NCI-H82 (cell line): ENCODE measurements around the gene COMMD2.

Experiments
- DNase-seq: peaks from one replicate; lab custom pipeline; 2025; lab: John Stamatoyannopoulos, UW

The COMMD2 gene

DNA sequence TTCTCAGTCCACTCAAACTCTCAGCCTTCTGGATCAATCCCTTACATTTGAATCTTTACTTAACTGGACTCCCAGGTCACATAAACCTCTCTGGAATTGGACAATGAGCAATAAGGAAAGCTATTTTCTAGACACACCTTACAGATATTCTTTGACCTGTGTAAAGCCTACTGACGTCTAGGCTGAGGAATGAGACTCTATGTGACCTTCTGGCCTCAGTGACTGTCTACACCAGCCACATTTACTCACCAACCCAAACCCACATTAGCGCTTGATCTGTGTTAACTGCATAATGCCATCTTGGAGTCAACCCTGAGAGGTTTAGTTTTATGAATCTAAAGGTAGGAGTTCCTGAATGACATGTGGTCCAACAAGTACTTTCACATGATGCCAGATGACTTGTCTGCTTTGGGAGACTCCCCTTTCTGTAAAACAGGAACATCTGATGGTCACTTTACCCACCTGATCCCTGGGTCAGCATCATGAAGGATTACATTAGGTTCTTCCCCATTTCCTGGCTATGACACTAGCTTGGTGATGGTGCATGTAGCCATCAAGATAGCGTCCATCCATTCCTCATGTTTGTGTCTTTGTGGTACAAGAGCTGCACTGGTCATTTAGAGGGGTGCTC is 11.4 kb upstream of the COMMD2 start:
- no peak for DNase-seq

DNA sequence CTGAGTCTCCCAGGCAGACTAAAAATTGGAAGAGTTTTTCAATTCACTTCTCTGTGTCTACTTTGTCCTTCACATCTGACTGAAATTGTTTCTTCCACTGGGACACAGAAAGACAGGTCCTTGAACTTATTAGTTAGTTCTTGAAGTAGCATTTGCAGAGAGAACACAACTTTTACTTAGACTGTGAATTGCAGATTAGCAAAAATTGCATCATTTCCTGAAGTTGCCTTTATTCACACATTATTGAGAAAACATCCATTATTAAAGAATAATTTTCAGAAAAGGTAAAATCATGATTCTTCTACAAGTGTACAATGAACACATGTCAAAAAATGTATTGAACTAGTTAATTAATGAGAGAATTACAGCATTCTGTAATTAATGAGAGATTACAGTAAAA is 1.4 kb upstream of the COMMD2 start:
- DNase-seq = no peak

DNA sequence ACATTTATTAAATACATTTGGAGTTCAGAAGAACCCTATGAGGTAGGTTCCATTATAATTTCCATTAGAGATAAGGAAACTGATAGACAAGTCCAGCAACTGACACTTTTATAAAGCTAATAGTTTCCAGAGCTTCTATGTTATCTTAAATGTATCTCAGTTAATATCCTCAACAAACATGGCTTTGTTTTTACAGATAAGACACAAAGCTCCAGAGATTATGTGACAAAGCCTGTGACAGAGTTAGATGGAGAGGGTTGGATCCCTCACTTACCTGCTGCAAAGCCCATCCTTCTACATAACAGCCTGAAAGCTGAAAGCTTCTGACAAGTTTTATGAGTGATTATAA is 473 bp upstream of the COMMD2 start:
- peak; percentile 53 for DNase-seq

DNA sequence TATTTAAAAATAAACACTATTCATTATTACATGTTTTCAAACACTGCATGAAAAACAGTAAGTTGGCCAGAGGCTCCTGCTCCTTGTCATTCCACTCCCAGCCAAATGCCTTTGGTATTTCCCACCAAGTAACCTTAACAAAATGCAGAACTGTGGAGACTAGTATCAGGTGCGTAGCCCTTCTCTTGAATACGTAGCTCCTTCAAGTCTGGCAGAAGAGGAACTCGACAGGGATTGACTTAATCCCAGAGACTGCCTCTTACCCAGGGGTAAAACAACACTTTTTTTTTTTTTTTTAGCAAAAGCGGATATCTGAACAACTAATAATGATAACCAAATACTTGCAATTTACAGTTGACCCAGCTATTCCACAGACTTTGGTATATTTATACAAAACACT is 738 bp downstream of the COMMD2 start:
- peak; percentile 29 for DNase-seq

DNA sequence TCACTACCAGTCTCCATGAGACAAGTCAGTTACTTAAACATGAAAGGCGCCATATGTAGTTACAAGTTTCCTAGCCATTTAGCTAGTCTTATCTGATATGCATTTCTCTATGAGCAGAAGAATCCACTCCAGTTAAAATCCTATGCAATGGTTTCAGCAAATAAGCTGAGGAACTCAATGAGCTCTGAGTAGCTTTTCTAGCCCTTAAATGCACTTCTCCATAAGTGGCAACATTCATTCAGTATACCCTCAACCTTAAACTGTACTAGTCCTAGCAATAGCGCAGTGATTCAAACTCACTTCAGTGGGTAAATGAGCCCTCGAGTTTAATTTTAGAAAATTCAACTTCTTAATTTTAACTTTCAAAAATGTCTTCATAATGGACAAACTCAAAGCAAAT is 7.7 kb downstream of the COMMD2 start:
- no peak for DNase-seq

DNA sequence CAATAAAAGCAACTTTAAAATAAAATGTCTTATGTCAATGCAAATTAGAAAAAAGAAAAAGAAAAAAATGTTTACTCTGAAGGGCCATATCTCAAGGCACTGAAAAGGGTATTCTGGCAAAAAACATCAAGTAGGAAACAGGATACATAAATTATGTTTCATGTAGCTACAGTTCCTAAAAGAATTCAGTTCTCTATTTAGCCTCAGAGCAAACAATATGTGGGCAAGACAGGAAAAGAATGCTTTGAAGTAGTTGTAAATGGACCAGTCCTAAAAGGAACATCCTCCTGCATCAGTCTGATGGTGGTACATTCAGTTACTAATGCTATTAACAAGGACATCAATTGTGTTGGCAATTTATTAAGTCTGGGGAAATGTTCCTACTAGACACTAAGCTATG is 8.1 kb downstream of the COMMD2 start:
- DNase-seq = no peak

DNA sequence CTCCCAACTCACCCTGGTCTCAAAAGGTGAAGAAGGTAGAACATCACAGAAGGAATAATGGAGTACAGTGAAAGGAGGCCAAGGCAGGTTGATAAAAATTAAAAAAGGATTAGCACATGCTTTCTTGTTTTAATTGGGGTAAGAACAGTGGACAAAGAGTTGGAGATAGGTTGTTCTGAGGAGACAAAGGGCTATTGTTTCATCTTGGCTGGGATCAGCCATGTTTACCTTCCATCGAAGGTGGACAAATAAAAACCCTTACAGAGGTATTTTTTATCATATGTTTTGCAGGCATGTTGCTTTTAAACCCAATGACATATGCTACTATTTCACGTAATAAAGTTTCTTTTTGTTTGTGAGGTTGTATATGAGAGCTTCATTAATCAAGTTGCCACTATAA is 12.9 kb downstream of the COMMD2 start:
- DNase-seq = no peak

DNA sequence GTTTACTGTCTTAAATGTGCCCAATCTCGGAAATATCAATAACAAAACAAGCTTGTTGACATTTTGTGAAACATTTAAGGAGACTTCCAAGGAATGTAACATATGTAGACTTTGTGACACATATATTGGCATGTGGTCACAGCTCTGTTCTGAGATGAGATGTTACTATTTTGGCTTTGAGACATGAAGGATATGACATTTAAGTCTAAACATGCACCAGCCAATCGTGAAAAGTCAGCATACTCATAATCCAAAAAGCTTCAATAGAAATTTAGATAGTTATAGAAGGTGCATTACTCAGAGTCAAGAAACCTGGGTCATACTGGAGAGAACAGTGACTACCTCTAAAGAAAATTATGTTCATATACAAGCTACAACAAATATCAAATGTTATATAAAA is 13.4 kb downstream of the COMMD2 start:
- DNase-seq = no peak

DNA sequence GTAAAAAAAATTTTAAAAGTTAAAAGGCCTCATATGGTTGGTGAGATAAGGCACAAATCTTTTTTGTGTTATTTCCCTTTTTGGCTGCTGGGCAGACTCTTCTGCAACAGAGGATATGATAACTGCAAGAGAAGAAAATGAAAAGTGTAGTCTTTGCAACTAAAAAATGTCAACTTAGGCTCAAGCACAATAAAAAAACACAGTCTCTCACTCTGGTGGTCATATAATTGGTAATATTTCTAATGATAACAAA is 15.4 kb downstream of the COMMD2 start:
- no peak for DNase-seq

DNA sequence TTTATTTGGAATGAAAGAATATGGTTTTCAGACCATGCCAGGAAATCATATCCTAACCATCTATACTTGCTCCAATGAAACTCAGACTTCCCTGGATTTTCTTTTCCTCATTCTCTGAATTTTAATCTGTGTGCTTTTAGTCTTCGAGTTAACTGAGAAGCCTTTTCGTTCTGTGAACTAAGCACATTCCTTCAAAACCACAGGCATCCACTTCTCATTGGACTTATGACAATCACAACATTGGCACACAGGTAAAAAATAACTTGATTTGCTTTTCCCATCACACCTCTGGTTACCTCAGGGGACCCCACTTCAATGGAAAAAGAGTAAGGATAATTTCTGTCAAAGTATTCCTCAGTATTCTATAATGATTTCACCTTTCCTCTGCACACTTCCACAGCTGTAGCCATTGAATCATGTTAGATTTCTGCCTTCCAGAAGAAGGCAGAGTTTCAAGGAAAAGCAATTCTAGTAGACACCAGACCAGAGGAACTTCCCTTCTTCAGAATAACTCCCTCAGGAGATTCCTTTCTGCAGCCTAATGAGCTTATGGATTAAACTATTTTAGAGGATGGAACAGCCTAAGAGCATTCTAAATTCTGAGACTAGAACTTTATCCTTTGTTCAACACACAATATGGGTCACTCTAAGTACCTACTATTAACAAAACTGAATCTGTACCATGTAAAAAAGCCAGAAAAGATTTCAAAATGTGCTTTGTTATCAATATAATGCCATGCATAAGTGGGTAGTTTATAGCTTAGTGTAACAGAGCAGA is 15.9 kb downstream of the COMMD2 start:
- DNase-seq = peak; percentile 79

DNA sequence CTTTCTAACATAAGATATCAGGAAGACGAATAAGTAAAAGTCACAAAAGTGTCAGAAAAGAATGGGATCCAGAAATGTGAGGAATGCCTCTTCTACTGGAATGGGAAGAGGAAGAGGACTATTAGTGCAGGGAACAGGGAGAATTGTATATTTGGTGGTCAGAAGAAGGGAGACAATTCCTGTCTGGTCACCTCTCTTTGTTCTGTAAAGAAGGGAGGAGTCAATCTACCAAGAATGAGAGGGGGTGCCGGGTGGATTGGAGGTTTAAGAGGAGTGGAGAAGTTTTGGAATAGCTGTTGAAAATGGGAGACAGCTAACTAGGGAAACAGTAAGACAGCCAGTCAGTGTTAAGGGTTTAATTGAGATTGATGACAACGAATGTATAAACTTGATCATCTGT is 20.1 kb downstream of the COMMD2 start:
- no peak for DNase-seq

DNA sequence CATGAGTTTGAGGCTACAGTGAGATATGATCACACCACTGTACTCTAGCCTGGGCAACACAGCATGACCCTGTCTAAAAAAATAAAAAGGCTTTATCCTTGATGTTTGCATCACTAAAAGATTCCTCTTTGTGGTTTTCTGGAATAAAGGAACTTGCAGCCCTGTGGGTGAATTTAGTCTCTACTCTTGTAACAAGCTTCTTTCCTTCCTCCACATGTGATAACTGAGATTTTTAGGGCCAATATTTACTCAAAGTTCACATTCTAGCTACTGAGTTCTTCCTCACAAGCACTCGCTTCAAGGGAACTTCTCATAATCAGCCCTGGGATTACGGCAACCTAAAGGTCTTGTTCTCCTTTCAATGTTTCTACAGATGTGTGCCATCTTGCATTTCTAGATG is 24.6 kb downstream of the COMMD2 start:
- DNase-seq = no peak

DNA sequence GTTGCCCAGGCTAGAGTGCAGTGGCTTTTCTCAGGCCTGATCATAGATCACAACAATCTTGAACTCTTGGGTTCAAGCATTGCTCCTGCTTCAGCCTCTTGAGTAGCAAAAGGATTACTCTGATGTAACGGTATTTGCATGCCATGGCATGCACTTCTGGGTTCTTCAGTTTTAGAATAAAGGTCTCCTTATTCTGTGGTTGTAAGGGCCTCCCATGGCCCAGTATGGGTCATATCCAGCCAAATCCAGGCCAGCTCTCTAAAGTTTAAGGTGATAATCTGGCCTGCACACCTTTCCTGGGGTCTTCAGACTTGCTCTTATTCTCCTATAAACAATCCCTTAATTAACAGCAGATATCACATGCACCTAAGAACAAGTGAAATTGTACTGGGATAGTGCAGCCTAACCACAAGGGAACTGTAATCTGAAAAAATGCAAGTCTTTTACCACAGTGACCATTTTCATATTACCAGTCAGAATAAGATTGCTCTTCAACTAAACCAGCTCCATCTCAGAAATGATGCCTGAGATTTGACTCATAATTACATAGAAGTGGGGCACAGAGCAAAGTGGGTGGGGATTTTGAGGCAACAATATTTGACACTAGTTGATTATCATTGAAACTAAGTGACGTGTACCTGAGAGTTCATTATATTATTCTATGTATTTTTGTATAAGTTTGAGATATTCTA is 25.4 kb downstream of the COMMD2 start:
- DNase-seq = no peak

DNA sequence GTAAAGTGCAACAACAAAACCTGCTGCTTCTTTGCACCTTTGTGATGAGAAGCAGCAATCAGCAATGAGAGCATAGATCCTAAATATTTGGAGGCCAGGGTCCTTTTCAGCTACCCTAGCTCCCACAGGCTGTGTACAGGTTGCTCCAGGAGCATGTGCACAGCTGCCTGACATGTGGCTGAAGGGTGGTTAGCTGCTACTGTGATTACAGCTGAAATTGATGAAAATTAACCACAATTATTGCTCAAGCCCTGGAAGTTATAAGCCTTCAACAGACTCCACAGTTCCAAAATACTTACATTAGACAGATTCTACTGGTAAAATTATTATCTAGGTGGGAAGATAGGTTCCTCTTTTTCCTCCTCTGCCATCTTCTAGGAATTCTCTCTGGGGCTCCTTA is 28.5 kb downstream of the COMMD2 start:
- no peak for DNase-seq

DNA sequence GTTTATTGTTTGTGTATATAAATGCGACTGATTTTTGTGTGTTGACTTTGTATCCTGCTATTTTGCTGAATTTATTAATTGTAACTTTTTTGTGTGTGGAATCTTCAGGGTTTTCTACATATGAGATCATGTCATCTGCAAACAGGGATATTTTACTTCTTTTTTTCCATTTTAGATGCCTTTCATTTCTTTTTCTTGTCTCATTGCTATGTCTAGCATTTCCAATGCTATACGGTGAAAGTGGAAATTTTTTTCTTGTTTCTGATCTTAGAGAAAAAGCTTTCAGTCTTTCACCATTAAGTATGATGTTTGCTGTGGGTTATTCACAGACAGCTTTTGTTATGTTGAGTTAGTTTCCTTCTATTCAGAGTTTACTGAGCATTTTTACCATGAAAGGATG is 31.4 kb downstream of the COMMD2 start:
- no peak for DNase-seq

DNA sequence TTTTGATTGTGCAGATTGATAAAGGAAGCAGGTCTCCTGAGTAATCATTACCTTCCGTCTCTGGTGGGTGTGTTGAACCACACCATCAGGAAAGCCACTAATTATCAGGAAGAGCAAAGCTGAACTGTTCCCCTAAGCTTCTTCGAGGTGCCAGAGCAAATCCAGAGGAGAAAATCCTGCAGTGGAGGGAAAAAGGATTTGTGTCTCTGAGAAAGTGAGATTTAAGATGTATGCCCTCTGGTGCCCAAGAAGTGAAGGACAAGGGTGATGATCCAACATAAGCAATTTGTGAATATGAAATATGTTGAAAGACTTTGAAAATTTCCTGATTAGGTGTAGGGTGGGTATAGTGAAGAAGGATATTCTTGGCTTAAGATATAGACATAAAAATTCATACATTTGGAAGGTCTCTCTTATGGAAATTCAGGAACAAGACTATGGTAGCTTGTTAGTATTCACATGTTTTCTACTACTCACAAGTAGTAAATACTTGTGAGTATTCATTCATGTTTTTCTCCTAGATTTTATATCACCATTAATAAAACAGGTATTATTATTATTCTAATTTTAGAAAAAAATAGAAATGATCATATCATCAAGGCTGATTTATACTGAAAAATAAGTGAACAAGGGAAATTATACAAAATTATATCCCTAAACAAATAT is 34.8 kb downstream of the COMMD2 start:
- peak; percentile 90 for DNase-seq

DNA sequence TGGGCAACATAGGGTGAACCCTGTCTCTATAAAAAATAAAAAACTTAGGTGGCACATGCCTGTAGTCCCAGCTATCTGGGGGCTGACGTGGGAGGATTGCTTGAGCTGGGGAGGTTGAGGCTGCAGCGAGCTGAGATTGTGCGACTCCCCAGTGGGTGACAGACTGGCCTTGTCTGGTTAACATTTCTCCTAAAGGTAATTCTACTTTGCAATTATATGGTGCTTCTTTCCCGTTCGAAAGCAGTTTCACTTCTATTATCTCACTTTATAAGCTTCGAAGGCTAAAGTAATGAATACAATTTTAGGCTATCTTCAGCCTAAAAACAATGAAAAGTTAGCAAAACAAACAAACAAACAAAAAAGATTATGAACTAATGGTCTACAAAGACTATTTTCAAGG is 35.3 kb downstream of the COMMD2 start:
- no peak for DNase-seq

DNA sequence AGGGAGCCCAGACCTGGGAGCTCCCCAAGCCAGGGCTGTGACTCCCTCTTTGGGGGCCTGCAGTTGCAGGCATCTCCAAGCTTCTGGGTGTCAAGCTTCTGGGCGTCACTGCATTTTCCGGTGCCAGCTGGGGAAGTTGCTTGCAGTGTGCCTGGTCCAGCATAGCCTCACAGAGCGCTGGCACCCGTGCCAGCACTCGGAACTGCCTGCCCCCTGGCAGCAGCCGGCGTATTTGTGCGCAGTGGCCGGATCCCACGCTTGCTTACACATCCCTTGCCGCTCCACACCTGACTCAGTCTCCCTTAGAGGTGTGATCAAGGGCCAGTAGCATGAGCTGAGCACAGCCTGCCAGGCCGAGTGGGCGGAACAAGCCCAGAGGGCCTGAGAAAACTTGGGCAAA is 37.0 kb downstream of the COMMD2 start:
- no peak for DNase-seq

DNA sequence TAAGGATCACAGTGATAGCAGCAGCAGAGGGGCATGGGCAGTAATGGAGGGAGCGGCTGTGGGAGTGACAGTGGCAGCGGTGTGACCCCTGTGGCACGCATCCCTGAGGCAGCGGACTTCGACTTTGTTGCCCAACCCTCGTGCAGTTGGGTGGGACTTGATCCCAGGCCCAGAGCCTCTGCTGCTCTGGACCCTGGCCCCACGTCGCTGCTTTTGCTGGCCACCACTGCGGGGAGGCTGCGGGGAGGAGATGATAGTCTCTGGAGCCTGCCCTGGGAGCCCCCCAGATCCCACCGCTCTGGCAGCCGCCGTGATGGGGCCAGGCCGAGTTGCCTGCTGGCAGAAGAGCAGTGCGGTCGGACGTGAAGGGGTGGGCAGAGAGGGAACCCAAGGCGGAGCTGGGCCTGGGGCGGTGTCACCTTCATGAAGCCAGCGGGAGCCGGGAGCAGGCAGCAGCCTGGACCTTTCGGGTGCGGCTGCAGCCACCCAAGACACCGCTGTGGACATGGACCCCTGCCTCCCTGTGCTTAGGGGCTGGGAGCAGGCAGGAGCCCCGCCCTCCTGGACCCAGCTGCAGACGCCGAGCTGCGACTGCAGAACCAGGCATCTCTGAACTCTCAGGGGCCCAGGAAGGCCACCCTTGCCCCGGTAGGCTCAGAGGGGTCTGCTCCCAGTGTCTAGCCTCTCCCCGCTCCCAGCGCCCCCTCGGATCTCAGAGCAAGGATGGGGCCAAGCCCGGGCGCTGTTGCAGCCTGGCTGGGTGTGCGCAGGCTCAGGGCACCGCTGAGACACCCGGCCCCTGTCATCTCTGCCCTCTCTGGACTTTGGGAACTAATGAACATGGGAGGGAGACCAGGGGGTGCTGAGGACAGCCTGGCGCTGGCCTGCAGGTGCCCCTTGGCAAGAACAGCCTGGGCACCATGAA is 38.3 kb downstream of the COMMD2 start:
- no peak for DNase-seq

DNA sequence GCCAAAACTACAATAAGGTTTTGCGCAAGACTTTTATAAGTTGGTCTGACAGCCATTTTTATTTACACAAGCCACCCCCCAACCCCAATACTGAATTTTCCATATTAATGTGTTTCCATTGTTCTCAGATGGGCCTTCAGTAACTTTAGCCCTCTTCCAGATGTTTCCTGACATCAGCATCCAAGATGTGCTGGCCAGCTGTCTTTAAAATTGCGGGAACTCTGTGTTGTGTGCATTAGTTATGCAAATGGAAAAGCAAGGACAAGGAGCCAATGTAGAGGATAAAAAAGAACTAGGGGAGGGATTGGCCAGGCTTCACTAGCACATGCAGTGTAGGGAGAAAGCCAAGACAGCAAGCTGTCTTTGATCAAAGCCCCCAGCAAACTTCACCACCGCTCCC is 45.4 kb downstream of the COMMD2 start:
- no peak for DNase-seq

DNA sequence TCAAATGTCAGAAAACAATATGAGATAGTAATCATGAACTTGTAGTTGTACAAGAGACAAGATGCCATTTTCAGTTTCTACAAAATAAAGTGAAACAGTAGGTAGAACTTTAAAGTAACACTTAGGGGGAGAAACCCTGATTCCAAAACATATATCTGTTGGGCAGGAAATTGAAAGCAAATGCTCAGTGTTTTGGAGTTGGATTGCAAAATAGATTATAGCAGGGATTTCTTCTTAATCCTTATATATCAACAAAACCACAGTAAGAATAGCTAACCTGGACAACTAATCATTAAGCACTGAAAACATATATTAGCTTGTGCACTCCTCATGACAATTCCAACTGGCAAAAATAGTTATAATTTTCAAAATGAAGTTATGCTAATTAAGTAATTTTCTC is 46.9 kb downstream of the COMMD2 start:
- DNase-seq = no peak

DNA sequence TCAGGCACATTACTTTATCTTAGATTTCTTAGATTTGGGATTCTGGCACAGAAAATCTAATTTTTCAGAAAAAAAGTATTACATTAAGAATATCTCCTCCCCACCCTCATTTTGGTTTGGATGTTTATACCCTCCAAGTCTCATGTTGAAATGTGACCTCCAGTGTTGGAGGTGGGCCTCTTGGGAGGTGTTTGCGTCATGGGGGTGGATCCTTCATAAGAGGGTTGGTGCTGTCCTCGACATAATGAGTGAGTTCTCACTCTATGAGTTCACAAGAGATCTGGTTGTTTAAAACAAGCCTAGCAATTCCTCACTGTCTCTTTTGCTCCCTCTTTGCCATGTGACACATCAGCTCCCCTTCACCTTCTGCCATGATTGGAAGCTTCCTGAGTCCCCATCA is 48.8 kb downstream of the COMMD2 start:
- DNase-seq = no peak
